Neural cell (in vitro differentiated cells): Measurements from ENCODE around the gene KLK6.

Experiments used
- CTCF ChIP-seq: fragments of 450-650 bp; IDR thresholded peaks from 2 replicates; pipeline ENCODE4 v1.5.1; 2014; ENCODE audit warnings: antibody characterized with exemption, mild to moderate bottlenecking, moderate library complexity; ENCODE audit not compliant: poor library complexity, severe bottlenecking
- EP300 ChIP-seq: fragments of 450-650 bp; conservative IDR thresholded peaks from 2 replicates; pipeline ENCODE4 v1.6.1; 2014; ENCODE audit warnings: antibody characterized with exemption, mild to moderate bottlenecking, moderate library complexity; ENCODE audit not compliant: poor library complexity, severe bottlenecking
- EZH2 ChIP-seq: fragments of 200-600, 300-800 bp; shearing (Covaris generic), sonication (generic); IDR thresholded peaks from 2 replicates; pipeline ENCODE4 v1.6.1; 2014; ENCODE audit warnings: antibody characterized with exemption, low read length, borderline replicate concordance, mild to moderate bottlenecking; ENCODE audit not compliant: insufficient read depth, poor library complexity, severe bottlenecking
- MXI1 ChIP-seq: fragments of 450-650 bp; conservative IDR thresholded peaks from 2 replicates; pipeline ENCODE4 v1.6.1; 2014; ENCODE audit warnings: antibody characterized with exemption, mild to moderate bottlenecking; ENCODE audit not compliant: poor library complexity, severe bottlenecking
- POLR2AphosphoS5 ChIP-seq: IDR thresholded peaks from 2 replicates; pipeline ENCODE4 v1.6.1; 2012
- RAD21 ChIP-seq: fragments of 450-650 bp; conservative IDR thresholded peaks from 2 replicates; pipeline ENCODE4 v1.6.1; 2014; ENCODE audit warnings: antibody characterized with exemption, mild to moderate bottlenecking, moderate library complexity
- TAF1 ChIP-seq: IDR thresholded peaks from 2 replicates; pipeline ENCODE4 v1.6.1; 2012; ENCODE audit warnings: low read depth
- TF ChIP-seq, protein P1 (sequence below): IDR thresholded peaks from 2 replicates; pipeline ENCODE4 v1.6.1; 2012; ENCODE audit warnings: borderline replicate concordance

GRCh38 chr19:50925734-50926133, 43.7 kb downstream of the KLK6 start:
- no peak for TF ChIP-seq TAF1
- no peak for TF ChIP-seq CTCF
- no peak for TF ChIP-seq RAD21
- TF ChIP-seq EP300 = no peak
- no peak for TF ChIP-seq MXI1
- TF ChIP-seq, protein P1, sequence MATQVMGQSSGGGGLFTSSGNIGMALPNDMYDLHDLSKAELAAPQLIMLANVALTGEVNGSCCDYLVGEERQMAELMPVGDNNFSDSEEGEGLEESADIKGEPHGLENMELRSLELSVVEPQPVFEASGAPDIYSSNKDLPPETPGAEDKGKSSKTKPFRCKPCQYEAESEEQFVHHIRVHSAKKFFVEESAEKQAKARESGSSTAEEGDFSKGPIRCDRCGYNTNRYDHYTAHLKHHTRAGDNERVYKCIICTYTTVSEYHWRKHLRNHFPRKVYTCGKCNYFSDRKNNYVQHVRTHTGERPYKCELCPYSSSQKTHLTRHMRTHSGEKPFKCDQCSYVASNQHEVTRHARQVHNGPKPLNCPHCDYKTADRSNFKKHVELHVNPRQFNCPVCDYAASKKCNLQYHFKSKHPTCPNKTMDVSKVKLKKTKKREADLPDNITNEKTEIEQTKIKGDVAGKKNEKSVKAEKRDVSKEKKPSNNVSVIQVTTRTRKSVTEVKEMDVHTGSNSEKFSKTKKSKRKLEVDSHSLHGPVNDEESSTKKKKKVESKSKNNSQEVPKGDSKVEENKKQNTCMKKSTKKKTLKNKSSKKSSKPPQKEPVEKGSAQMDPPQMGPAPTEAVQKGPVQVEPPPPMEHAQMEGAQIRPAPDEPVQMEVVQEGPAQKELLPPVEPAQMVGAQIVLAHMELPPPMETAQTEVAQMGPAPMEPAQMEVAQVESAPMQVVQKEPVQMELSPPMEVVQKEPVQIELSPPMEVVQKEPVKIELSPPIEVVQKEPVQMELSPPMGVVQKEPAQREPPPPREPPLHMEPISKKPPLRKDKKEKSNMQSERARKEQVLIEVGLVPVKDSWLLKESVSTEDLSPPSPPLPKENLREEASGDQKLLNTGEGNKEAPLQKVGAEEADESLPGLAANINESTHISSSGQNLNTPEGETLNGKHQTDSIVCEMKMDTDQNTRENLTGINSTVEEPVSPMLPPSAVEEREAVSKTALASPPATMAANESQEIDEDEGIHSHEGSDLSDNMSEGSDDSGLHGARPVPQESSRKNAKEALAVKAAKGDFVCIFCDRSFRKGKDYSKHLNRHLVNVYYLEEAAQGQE = no peak
- TF ChIP-seq POLR2AphosphoS5 = no peak
- TF ChIP-seq EZH2 = no peak
